ENCODE measurements around the gene TSPAN15.

TSPAN15 gene

DNA sequence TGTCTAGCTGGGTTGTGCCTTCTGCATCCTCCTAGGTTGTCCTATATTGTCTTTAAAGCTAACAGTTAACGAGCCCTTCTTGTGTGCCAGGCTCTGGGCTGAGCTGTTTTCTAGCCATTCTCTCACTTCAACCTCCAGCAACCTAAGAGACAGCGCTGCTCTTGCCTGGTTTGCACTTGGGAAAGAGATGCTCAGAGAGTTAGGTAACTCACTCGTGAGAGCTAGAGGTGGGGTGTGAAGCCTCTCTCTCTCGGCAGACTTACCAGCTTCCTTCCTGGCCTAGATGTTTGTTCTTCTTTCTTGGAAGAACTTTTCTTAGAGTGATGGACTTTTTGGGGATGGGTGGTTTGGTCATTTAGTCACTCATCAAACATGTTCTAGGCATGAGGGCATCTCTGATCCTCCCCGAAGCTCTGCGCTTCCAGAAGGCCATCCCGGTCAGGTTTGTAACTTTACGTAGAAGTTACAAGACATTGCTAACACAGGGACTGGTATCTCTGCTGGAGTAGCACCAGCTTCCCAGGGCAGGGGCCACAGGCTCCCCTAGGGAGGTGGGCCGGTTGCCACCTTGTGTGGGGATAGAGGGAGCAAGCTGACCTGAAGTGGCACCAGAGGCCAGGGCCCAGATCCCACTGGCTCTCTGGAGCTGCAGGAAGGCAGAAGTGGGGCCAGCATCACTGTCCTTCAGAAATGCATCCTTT is 14.3 kb downstream of the TSPAN15 start:
- H3K4me3 ChIP-seq (ENCODE audit: insufficient read depth, low read depth, low read length) = no peak overlapping the region
- no peaks in the 10 kb centered on the region for H3K27me3 ChIP-seq (ENCODE audit: control insufficient read depth, insufficient read depth, low read length, poor library complexity, severe bottlenecking)
- WGBS, 2 experiments = 91 to 95% methylated on average over 9 of the region's 9 CpGs
- peaks cover 6% of the 10 kb centered on the region for H3K4me1 ChIP-seq (ENCODE audit: control insufficient read depth, insufficient read depth, low read length)
- no peaks in the 10 kb centered on the region for H3K9me3 ChIP-seq (ENCODE audit: control insufficient read depth, low read length)
- no peak overlapping the region for H3K27ac ChIP-seq (ENCODE audit: insufficient read depth, low read depth, low read length, poor library complexity, severe bottlenecking)
- H3K36me3 ChIP-seq (ENCODE audit: control insufficient read depth, insufficient read depth, low read length) = no peaks in the 10 kb centered on the region

DNA sequence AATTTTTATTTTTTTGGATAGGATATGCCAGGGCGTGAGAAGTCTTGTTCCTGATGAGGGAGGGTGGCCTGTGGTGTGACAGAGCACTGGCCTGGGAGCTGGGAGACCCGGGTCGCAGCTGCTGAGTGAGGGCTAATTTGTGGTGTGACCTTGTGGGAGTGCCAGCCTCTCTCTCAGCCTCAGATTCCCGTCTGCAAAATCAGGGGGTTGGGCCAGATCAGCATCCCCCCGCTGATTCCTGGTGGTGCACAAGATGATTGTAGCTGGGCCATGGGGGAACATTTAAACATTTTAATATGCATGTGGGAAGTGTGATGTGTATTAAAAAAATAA is 14.9 kb downstream of the TSPAN15 start:
- no peaks in the 10 kb centered on the region for H3K9me3 ChIP-seq (ENCODE audit: control insufficient read depth, low read length)
- H3K27ac ChIP-seq (ENCODE audit: insufficient read depth, low read depth, low read length, poor library complexity, severe bottlenecking) = no peak overlapping the region
- 37 to 40% methylated on average over 5 of the region's 5 CpGs for WGBS, 2 experiments
- no peaks in the 10 kb centered on the region for H3K36me3 ChIP-seq (ENCODE audit: control insufficient read depth, insufficient read depth, low read length)
- H3K4me1 ChIP-seq (ENCODE audit: control insufficient read depth, insufficient read depth, low read length) = peaks cover 6% of the 10 kb centered on the region
- H3K27me3 ChIP-seq (ENCODE audit: control insufficient read depth, insufficient read depth, low read length, poor library complexity, severe bottlenecking) = no peaks in the 10 kb centered on the region
- no peak overlapping the region for H3K4me3 ChIP-seq (ENCODE audit: insufficient read depth, low read depth, low read length)

- no peaks in the 10 kb centered on the region for H3K27me3 ChIP-seq (ENCODE audit: control insufficient read depth, insufficient read depth, low read length, poor library complexity, severe bottlenecking)
- no peaks in the 10 kb centered on the region for H3K36me3 ChIP-seq (ENCODE audit: control insufficient read depth, insufficient read depth, low read length)
- H3K27ac ChIP-seq (ENCODE audit: insufficient read depth, low read depth, low read length, poor library complexity, severe bottlenecking) = no peak overlapping the region
- 76% methylated on average over 10 of the region's 10 CpGs for WGBS, 2 experiments
- peaks cover 6% of the 10 kb centered on the region for H3K4me1 ChIP-seq (ENCODE audit: control insufficient read depth, insufficient read depth, low read length)
- no peak overlapping the region for H3K4me3 ChIP-seq (ENCODE audit: insufficient read depth, low read depth, low read length)
- no peaks in the 10 kb centered on the region for H3K9me3 ChIP-seq (ENCODE audit: control insufficient read depth, low read length)
Observed at GRCh38 chr10:69466689-69467088, 15.4 kb downstream of the TSPAN15 start.

DNA sequence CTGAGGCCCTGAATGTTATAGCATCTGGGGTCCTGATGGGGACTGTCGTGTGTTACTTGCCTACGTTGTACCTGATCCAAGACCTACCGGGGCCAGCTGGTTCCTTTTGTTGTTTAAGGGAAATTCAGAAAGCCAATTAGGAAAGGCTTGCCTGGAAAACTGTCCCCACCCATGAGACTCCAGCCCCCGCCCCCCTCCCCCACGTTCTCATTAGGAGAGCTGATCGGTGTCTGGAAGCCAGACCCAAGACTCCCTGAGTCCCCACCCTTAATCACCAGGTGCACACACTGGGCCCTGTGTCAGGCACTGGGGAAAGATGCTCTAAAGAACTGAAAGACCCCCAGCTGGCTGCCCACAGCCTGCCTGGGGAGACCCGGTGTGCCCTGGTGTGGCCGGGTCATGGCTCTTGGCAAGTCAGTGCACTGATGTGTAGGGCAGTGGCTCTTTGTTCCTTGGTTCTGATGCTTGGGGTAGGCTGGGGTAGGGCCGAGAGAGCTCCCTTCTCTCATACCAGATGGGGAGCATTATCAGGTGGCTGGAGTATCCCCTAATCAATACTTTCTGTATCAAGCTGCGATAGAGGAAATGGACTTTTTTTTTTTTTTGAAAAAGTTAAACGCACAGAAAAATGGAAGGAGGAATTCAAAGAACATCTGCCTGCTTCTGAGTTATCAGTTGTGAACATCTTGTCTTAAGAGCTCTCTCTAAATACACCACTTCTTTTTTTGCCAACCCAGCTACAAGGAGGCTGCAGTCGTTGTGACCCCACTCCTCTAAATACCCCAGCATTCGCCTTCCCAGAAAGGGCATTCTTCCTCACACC is 16.9 kb downstream of the TSPAN15 start:
- Histone ChIP-seq H3K4me3 (ENCODE audit: insufficient read depth, low read depth, low read length) (no peak overlapping the region), H3K9me3 (ENCODE audit: control insufficient read depth, low read length) (no peaks in the 10 kb centered on the region), H3K27me3 (ENCODE audit: control insufficient read depth, insufficient read depth, low read length, poor library complexity, severe bottlenecking) (no peaks in the 10 kb centered on the region), H3K36me3 (ENCODE audit: control insufficient read depth, insufficient read depth, low read length) (no peaks in the 10 kb centered on the region), H3K27ac (ENCODE audit: insufficient read depth, low read depth, low read length, poor library complexity, severe bottlenecking) (no peak overlapping the region), H3K4me1 (ENCODE audit: control insufficient read depth, insufficient read depth, low read length) (peaks cover 6% of the 10 kb centered on the region)
- 74% methylated on average over 13 of the region's 13 CpGs for WGBS, 2 experiments

GRCh38 chr10:69468751-69469089 is 17.5 kb downstream of the TSPAN15 start:
- no peaks in the 10 kb centered on the region for H3K9me3 ChIP-seq (ENCODE audit: control insufficient read depth, low read length)
- 80 to 88% methylated on average over 5 of the region's 5 CpGs for WGBS, 2 experiments
- H3K4me3 ChIP-seq (ENCODE audit: insufficient read depth, low read depth, low read length) = no peak overlapping the region
- no peaks in the 10 kb centered on the region for H3K36me3 ChIP-seq (ENCODE audit: control insufficient read depth, insufficient read depth, low read length)
- H3K27ac ChIP-seq (ENCODE audit: insufficient read depth, low read depth, low read length, poor library complexity, severe bottlenecking) = no peak overlapping the region
- H3K27me3 ChIP-seq (ENCODE audit: control insufficient read depth, insufficient read depth, low read length, poor library complexity, severe bottlenecking) = no peaks in the 10 kb centered on the region
- peaks cover 6% of the 10 kb centered on the region for H3K4me1 ChIP-seq (ENCODE audit: control insufficient read depth, insufficient read depth, low read length)

DNA sequence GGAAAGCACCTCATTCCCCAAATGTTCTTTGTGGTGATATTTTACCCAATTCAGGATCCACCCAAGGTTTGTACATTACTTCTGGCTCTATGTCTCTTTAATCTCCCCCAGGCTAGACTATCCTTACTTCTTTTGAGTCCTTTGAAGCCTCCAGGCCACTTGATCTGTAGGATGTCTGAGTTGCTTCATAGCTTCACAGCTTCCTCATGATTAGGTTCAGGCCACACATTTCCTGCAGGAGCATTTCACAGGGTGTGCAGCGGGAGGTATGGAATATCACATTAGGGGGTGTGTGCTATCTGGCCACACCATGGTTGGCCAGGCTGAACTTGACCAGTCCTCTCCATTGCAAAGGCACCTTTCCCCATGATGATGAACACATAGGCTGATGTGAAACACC is 18.7 kb downstream of the TSPAN15 start:
- H3K27me3 ChIP-seq (ENCODE audit: control insufficient read depth, insufficient read depth, low read length, poor library complexity, severe bottlenecking) = no peaks in the 10 kb centered on the region
- WGBS, 2 experiments = 97 to 100% methylated on average over 1 of the region's 1 CpG
- H3K36me3 ChIP-seq (ENCODE audit: control insufficient read depth, insufficient read depth, low read length) = no peaks in the 10 kb centered on the region
- no peak overlapping the region for H3K27ac ChIP-seq (ENCODE audit: insufficient read depth, low read depth, low read length, poor library complexity, severe bottlenecking)
- no peak overlapping the region for H3K4me3 ChIP-seq (ENCODE audit: insufficient read depth, low read depth, low read length)
- peaks cover 11% of the 10 kb centered on the region for H3K4me1 ChIP-seq (ENCODE audit: control insufficient read depth, insufficient read depth, low read length)
- H3K9me3 ChIP-seq (ENCODE audit: control insufficient read depth, low read length) = no peaks in the 10 kb centered on the region

GRCh38 chr10:69470463-69471384 is 19.5 kb downstream of the TSPAN15 start:
- Histone ChIP-seq H3K4me3 (ENCODE audit: insufficient read depth, low read depth, low read length) (no peak overlapping the region), H3K9me3 (ENCODE audit: control insufficient read depth, low read length) (no peaks in the 10 kb centered on the region), H3K27ac (ENCODE audit: insufficient read depth, low read depth, low read length, poor library complexity, severe bottlenecking) (no peak overlapping the region), H3K27me3 (ENCODE audit: control insufficient read depth, insufficient read depth, low read length, poor library complexity, severe bottlenecking) (no peaks in the 10 kb centered on the region), H3K4me1 (ENCODE audit: control insufficient read depth, insufficient read depth, low read length) (peaks cover 11% of the 10 kb centered on the region), H3K36me3 (ENCODE audit: control insufficient read depth, insufficient read depth, low read length) (no peaks in the 10 kb centered on the region)
- 85 to 87% methylated on average over 8 of the region's 8 CpGs for WGBS, 2 experiments

GRCh38 chr10:69472142-69472541 is 20.9 kb downstream of the TSPAN15 start:
- WGBS, 2 experiments = 89 to 93% methylated on average over 4 of the region's 4 CpGs

DNA sequence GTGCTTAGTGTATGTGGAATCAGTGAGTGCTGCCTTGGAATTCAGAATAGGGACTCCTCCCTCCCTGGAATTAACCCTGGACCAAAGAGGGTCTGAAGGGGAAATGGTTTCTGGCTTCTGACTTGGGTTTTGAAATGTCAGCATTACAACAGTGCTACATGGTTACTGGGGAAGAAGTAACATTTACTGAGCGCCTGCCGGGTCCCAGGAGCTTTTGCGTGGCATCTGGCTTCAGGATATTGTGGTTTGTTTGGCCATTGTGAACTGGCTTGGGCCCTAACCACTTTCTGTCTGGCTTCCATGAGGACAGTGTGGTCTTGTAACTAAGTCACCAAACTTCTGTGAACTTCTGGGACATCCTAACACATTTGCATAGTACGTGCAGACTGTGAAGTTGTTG is 21.3 kb downstream of the TSPAN15 start:
- H3K4me3 ChIP-seq (ENCODE audit: insufficient read depth, low read depth, low read length) = no peak overlapping the region
- no peak overlapping the region for H3K27ac ChIP-seq (ENCODE audit: insufficient read depth, low read depth, low read length, poor library complexity, severe bottlenecking)
- H3K4me1 ChIP-seq (ENCODE audit: control insufficient read depth, insufficient read depth, low read length) = peaks cover 11% of the 10 kb centered on the region
- no peaks in the 10 kb centered on the region for H3K27me3 ChIP-seq (ENCODE audit: control insufficient read depth, insufficient read depth, low read length, poor library complexity, severe bottlenecking)
- WGBS, 2 experiments = 94 to 95% methylated on average over 4 of the region's 4 CpGs
- no peaks in the 10 kb centered on the region for H3K9me3 ChIP-seq (ENCODE audit: control insufficient read depth, low read length)
- H3K36me3 ChIP-seq (ENCODE audit: control insufficient read depth, insufficient read depth, low read length) = no peaks in the 10 kb centered on the region

More at GRCh38 chr10:69472142-69472541, 20.9 kb downstream of the TSPAN15 start:
- Histone ChIP-seq H3K4me1 (ENCODE audit: control insufficient read depth, insufficient read depth, low read length) (peaks cover 11% of the 10 kb centered on the region), H3K27ac (ENCODE audit: insufficient read depth, low read depth, low read length, poor library complexity, severe bottlenecking) (no peak overlapping the region), H3K27me3 (ENCODE audit: control insufficient read depth, insufficient read depth, low read length, poor library complexity, severe bottlenecking) (no peaks in the 10 kb centered on the region), H3K36me3 (ENCODE audit: control insufficient read depth, insufficient read depth, low read length) (no peaks in the 10 kb centered on the region), H3K4me3 (ENCODE audit: insufficient read depth, low read depth, low read length) (no peak overlapping the region), H3K9me3 (ENCODE audit: control insufficient read depth, low read length) (no peaks in the 10 kb centered on the region)
